BLaER1 (cell line): ENCODE measurements around the gene RNF150.
A peak's percentile ranks its signal among the peaks of the same experiment; 100 is the strongest.

Source experiments
- H3K27ac ChIP-seq: shearing (Covaris generic); formaldehyde crosslinking; 2 replicates; pipeline ENCODE4 v1.8.1; 2022
- H3K27me3 ChIP-seq: shearing (Covaris generic); formaldehyde crosslinking; 2 replicates; pipeline ENCODE4 v1.8.1; 2022
- H3K36me3 ChIP-seq: shearing (Covaris generic); formaldehyde crosslinking; 2 replicates; pipeline ENCODE4 v1.8.1; 2022
- H3K4me1 ChIP-seq: shearing (Covaris generic); formaldehyde crosslinking; 2 replicates; pipeline ENCODE4 v1.8.1; 2022
- H3K4me2 ChIP-seq: shearing (Covaris generic); formaldehyde crosslinking; 2 replicates; pipeline ENCODE4 v1.8.1; 2022
- H3K4me3 ChIP-seq: shearing (Covaris generic); formaldehyde crosslinking; 2 replicates; pipeline ENCODE4 v1.8.1; 2022
- H3K9ac ChIP-seq: shearing (Covaris generic); formaldehyde crosslinking; 2 replicates; pipeline ENCODE4 v1.8.1; 2022
- H3K9me3 ChIP-seq: shearing (Covaris generic); formaldehyde crosslinking; 2 replicates; pipeline ENCODE4 v1.8.1; 2022
- H4K20me1 ChIP-seq: shearing (Covaris generic); formaldehyde crosslinking; 2 replicates; pipeline ENCODE4 v1.8.1; 2022
- Cebpa-rat ChIP-seq: shearing (Covaris generic); IDR thresholded peaks from 2 replicates; pipeline ENCODE4 v1.8.1; 2022

Gene RNF150

DNA sequence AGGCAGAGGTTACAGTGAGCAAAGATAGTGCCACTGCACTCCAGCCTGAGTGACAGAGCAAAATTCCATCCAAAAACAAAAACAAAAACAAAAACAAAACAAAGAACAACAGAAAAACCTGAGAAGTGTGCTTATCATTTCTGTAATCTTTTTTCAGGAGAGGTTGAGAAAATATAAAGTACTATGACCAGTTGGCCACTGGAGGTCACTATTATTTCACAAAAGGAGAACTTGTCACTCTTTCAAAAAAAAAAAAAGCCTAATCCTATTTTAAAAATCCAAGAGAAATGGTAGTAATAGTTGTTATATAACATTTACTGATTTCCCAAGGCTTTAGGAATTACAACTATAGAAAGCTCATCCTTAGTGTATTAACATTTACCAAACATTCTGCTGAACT is 24.9 kb upstream of the RNF150 start:
- Histone ChIP-seq H3K4me2 (no peak overlapping the region), H3K27me3 (no peaks in the 10 kb centered on the region), H3K9me3 (peaks cover 11% of the 10 kb centered on the region; the same call in 1 of the 2 replicates), H4K20me1 (no peaks in the 10 kb centered on the region), H3K9ac (no peak overlapping the region), H3K27ac (no peak overlapping the region), H3K4me3 (no peak overlapping the region), H3K4me1 (no peaks in the 10 kb centered on the region), H3K36me3 (no peaks in the 10 kb centered on the region)
- TF ChIP-seq Cebpa-rat = no peak

DNA sequence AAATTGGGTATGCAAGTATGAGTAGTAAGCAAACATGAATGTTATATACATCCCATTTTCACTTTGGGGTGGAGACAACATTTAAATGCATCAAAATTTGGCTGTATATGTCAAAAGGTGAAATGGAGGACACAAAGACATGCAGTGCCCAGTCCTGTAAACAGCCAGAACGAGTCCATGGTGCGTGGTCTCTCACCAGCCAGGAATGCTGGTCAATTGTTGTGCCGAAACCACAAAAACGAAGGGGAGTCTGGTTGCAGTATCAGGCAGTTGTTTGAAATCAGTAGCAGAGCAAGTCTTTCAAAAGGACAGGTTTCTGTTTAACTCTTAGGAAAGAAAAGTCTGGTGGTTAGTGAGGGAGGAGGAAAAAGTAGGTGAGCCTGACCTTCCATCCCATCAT is 22.3 kb upstream of the RNF150 start:
- Histone ChIP-seq H3K27ac (no peak overlapping the region), H3K4me2 (no peak overlapping the region), H3K4me1 (no peaks in the 10 kb centered on the region), H3K36me3 (no peaks in the 10 kb centered on the region), H3K9ac (no peak overlapping the region), H3K27me3 (no peaks in the 10 kb centered on the region), H3K9me3 (no peaks in the 10 kb centered on the region), H4K20me1 (no peaks in the 10 kb centered on the region), H3K4me3 (no peak overlapping the region)
- TF ChIP-seq Cebpa-rat = no peak

DNA sequence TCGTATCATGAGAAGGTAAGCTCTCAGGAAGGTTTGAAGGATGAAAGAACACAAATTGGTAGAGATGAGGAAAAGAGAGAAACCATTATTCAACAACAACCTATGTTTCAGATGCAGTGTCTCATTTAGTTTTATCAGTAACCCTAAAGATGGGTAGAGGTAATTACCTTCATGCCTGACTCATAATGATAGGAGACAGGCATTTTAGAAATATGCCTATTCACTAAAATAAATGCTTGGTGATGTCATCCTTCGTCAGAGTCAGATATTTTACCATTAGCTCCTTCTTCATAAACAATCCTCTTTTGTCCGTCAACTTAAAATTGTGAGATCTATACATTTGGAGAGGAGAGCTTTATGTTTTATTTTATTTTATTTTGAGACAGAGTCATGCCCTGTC is 21.5 kb upstream of the RNF150 start:
- Histone ChIP-seq H3K9me3 (no peaks in the 10 kb centered on the region), H3K4me1 (no peaks in the 10 kb centered on the region), H3K27ac (no peak overlapping the region), H3K27me3 (no peaks in the 10 kb centered on the region), H3K4me3 (no peak overlapping the region), H3K4me2 (no peak overlapping the region), H3K36me3 (no peaks in the 10 kb centered on the region), H4K20me1 (no peaks in the 10 kb centered on the region), H3K9ac (no peak overlapping the region)
- no peak for TF ChIP-seq Cebpa-rat

GRCh38 chr4:141153751-141154510 is 20.7 kb upstream of the RNF150 start:
- Histone ChIP-seq H3K4me2 (no peak overlapping the region), H4K20me1 (no peaks in the 10 kb centered on the region), H3K27ac (no peak overlapping the region), H3K27me3 (no peaks in the 10 kb centered on the region), H3K4me3 (no peak overlapping the region), H3K9me3 (no peaks in the 10 kb centered on the region), H3K36me3 (no peaks in the 10 kb centered on the region), H3K4me1 (no peaks in the 10 kb centered on the region), H3K9ac (no peak overlapping the region)
- no peak for TF ChIP-seq Cebpa-rat

DNA sequence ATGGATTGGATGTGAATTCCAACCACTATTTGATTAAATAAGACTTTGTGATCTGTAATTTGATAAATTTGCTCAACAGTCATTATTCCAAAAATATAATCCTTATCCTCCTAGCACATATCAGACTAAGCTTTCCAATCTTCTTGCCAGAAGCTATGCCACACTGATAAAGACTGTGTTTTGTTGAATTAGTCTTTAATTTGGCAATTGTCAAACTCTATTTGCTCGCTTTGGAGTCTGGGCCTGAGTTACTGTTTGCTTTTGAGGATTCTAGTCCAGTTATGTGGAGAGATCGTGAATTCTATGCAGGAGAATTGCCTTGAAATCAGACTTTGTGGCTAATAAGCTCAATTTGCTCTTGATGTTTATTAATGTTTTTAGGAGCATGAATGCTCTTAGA is 10.9 kb upstream of the RNF150 start:
- Histone ChIP-seq H3K4me3 (no peak overlapping the region), H3K27me3 (no peaks in the 10 kb centered on the region), H3K9me3 (no peaks in the 10 kb centered on the region), H3K4me2 (no peak overlapping the region), H4K20me1 (no peaks in the 10 kb centered on the region), H3K4me1 (peaks cover 13% of the 10 kb centered on the region), H3K36me3 (no peaks in the 10 kb centered on the region), H3K9ac (no peak overlapping the region), H3K27ac (no peak overlapping the region)
- no peak for TF ChIP-seq Cebpa-rat

GRCh38 chr4:141142423-141142822 is 9.2 kb upstream of the RNF150 start:
- Histone ChIP-seq H3K36me3 (no peaks in the 10 kb centered on the region), H3K27ac (no peak overlapping the region), H3K4me3 (no peak overlapping the region), H3K4me1 (peaks cover 13% of the 10 kb centered on the region), H3K9ac (no peak overlapping the region), H3K27me3 (no peaks in the 10 kb centered on the region), H3K4me2 (peak overlapping the region; percentile 28; the same call in 1 of the 2 replicates), H3K9me3 (no peaks in the 10 kb centered on the region), H4K20me1 (no peaks in the 10 kb centered on the region)
- no peak for TF ChIP-seq Cebpa-rat

DNA sequence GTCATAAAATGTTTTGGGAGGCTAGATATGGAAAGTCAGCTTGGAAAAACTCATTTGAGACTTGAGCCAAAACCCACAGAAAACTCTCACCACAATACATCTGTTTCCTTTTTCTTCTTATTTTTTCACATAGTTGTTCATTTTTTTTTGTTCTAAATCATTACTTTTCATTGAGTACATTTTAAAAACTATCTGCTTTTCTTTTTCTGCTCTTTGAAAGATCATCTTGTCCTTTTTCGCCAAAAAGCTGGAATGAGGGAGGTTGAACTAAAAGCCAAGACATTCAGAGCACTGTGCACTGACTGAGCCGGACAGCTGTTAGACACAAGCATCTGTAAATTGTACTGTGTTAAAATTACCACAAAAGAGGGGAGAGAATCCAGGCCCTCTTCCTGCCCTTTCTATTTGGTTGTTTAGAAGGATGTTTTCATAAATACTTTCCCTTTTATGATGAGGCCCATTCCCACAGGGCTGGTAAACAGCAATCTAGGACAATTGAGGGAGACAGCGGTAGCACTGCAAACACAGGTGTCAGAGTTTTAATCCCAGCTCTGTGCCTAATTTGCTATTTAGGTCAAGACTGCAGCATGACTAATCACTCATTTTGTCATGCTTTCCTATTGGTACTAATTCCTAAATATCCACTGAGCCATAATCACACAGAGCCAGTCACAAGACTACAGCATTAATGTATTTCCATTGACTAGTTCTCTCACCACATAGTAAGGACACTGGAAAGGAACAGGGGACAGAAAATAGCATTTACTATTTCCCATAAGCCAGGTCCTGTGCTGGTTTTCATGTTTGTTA is 7.3 kb upstream of the RNF150 start:
- Histone ChIP-seq H3K4me2 (0 out of 2 replicates have a peak overlapping the region, but pooled peaks have one; percentile 3), H3K9ac (no peak overlapping the region), H3K9me3 (no peaks in the 10 kb centered on the region), H3K27me3 (no peaks in the 10 kb centered on the region), H4K20me1 (no peaks in the 10 kb centered on the region), H3K36me3 (no peaks in the 10 kb centered on the region), H3K27ac (no peak overlapping the region), H3K4me1 (peaks cover 13% of the 10 kb centered on the region), H3K4me3 (no peak overlapping the region)
- TF ChIP-seq Cebpa-rat = no peak

GRCh38 chr4:141133999-141134995 is 1.0 kb upstream of the RNF150 start:
- Histone ChIP-seq H3K27me3 (peaks cover 11% of the 10 kb centered on the region; the same call in 1 of the 2 replicates), H3K4me1 (peaks cover 30% of the 10 kb centered on the region), H4K20me1 (no peaks in the 10 kb centered on the region), H3K36me3 (no peaks in the 10 kb centered on the region), H3K4me3 (peak overlapping the region; percentile 87), H3K9ac (no peak overlapping the region), H3K4me2 (peak overlapping the region; percentile 96), H3K9me3 (no peaks in the 10 kb centered on the region), H3K27ac (no peak overlapping the region)
- TF ChIP-seq Cebpa-rat = no peak

GRCh38 chr4:141132709-141133145 is 542 bp downstream of the RNF150 start:
- H3K9me3 ChIP-seq = no peaks in the 10 kb centered on the region
- H4K20me1 ChIP-seq = no peaks in the 10 kb centered on the region
- H3K36me3 ChIP-seq = no peaks in the 10 kb centered on the region
- peak overlapping the region; percentile 96 for H3K4me2 ChIP-seq
- H3K27ac ChIP-seq = peak overlapping the region; percentile 71
- TF ChIP-seq Cebpa-rat = no peak
- peak overlapping the region; percentile 78 for H3K9ac ChIP-seq
- peaks cover 34% of the 10 kb centered on the region for H3K4me1 ChIP-seq
- H3K27me3 ChIP-seq = peaks cover 11% of the 10 kb centered on the region; the same call in 1 of the 2 replicates
- H3K4me3 ChIP-seq = peak overlapping the region; percentile 87
